Measurements from ENCODE around the gene FAT4.

- TF ChIP-seq, protein P1, sequence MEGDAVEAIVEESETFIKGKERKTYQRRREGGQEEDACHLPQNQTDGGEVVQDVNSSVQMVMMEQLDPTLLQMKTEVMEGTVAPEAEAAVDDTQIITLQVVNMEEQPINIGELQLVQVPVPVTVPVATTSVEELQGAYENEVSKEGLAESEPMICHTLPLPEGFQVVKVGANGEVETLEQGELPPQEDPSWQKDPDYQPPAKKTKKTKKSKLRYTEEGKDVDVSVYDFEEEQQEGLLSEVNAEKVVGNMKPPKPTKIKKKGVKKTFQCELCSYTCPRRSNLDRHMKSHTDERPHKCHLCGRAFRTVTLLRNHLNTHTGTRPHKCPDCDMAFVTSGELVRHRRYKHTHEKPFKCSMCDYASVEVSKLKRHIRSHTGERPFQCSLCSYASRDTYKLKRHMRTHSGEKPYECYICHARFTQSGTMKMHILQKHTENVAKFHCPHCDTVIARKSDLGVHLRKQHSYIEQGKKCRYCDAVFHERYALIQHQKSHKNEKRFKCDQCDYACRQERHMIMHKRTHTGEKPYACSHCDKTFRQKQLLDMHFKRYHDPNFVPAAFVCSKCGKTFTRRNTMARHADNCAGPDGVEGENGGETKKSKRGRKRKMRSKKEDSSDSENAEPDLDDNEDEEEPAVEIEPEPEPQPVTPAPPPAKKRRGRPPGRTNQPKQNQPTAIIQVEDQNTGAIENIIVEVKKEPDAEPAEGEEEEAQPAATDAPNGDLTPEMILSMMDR (IDR thresholded peaks at IDR 0.05), result no peak
- no peak for TF ChIP-seq POLR2A (IDR thresholded peaks at IDR 0.05)
Observed at GRCh38 chr4:125352521-125352920, 37.8 kb downstream of the FAT4 start.
